CD4-positive, alpha-beta T cell treated with Interferon gamma for 1 hour (primary cell): ENCODE data around the gene ZNG1A.
"Not testable (repeated sequence)": the region's sequence is repeated elsewhere in the genome, so short reads cannot be mapped to it uniquely, and the experiment has no call there.

Experiments
- DNase-seq: peaks from one replicate; pipeline ENCODE4 v3.0.0-alpha.2; 2020

The ZNG1A gene

GRCh38 chr9:93909-94308, 84.9 kb downstream of the ZNG1A start:
- DNase-seq: not testable (repeated sequence)

- not testable (repeated sequence) for DNase-seq
These were observed 88.0 kb downstream of the ZNG1A start for GRCh38 chr9:90851-91250.

GRCh38 chr9:88396-89037, 90.3 kb downstream of the ZNG1A start:
- DNase-seq: not testable (repeated sequence)

- DNase-seq: not testable (repeated sequence)
These were observed 91.0 kb downstream of the ZNG1A start for GRCh38 chr9:87860-88259.

GRCh38 chr9:87105-87504, 91.8 kb downstream of the ZNG1A start:
- DNase-seq: not testable (repeated sequence)

- not testable (repeated sequence) for DNase-seq
These were observed 92.2 kb downstream of the ZNG1A start for GRCh38 chr9:86697-87096.

- DNase-seq: not testable (repeated sequence)
These were observed 95.7 kb downstream of the ZNG1A start for GRCh38 chr9:82932-83689.

GRCh38 chr9:78333-78732, 100.5 kb downstream of the ZNG1A start:
- DNase-seq: not testable (repeated sequence)

GRCh38 chr9:76389-76788, 102.5 kb downstream of the ZNG1A start:
- not testable (repeated sequence) for DNase-seq

- DNase-seq: not testable (repeated sequence)
These were observed 104.8 kb downstream of the ZNG1A start for GRCh38 chr9:73900-74525.

GRCh38 chr9:73076-73899, 105.6 kb downstream of the ZNG1A start:
- DNase-seq: not testable (repeated sequence)
